Liver (tissue), 3 donors: ENCODE data around the gene PEBP1.

Experiments
- TAF1 ChIP-seq: conservative IDR thresholded peaks from 2 replicates; pipeline ENCODE4 v1.6.1; 2016; ENCODE audit warnings: antibody characterized with exemption, mild to moderate bottlenecking
- TF ChIP-seq, protein P1 (sequence below): fragments of 150-350 bp; IDR thresholded peaks from 2 replicates; pipeline ENCODE4 v1.5.1; 2017; ENCODE audit warnings: improper control_type of control experiment, low read depth, low read length; ENCODE audit not compliant: missing input control
- donor health status: healthy.
- donor health status: healthy.

DNA sequence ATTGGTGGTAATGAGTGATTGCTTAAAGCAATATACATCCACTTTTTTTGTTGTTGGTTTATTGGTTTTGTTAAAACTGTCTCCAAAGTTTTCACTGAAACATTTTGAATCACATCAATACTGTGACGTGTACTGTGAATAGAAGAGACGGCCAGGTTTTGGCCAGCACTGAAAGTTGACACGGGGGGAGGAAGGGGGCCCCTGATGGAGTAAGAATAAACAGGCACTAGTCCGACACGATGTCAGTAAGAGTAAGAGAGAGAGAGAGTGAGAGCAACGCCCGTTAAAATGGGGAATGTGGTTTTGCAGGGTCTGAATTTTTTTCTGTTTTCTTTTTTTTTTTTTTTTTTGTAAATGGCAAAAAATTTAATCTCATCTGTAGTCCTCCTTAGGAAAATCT, 14.7 kb downstream of the PEBP1 start:
- no peak for TF ChIP-seq TAF1
- TF ChIP-seq, protein P1, sequence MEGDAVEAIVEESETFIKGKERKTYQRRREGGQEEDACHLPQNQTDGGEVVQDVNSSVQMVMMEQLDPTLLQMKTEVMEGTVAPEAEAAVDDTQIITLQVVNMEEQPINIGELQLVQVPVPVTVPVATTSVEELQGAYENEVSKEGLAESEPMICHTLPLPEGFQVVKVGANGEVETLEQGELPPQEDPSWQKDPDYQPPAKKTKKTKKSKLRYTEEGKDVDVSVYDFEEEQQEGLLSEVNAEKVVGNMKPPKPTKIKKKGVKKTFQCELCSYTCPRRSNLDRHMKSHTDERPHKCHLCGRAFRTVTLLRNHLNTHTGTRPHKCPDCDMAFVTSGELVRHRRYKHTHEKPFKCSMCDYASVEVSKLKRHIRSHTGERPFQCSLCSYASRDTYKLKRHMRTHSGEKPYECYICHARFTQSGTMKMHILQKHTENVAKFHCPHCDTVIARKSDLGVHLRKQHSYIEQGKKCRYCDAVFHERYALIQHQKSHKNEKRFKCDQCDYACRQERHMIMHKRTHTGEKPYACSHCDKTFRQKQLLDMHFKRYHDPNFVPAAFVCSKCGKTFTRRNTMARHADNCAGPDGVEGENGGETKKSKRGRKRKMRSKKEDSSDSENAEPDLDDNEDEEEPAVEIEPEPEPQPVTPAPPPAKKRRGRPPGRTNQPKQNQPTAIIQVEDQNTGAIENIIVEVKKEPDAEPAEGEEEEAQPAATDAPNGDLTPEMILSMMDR, result no peak
